Stimulated activated CD8-positive, alpha-beta memory T cell treated with anti-CD3 and anti-CD28 coated beads, Interleukin-2, amount 100 ng/mL, for 1 hour (primary cell): Measurements from ENCODE around the gene GTF2IRD2.
"Not testable (repeated sequence)": the region's sequence is repeated elsewhere in the genome, so short reads cannot be mapped to it uniquely, and the experiment has no call there.

Source experiments
- DNase-seq, 2 donors: peaks; one replicate each; pipeline ENCODE4 v3.0.0-alpha.2; 2020; ENCODE audit warnings: low read depth in 2 of 2

GTF2IRD2 gene

DNA sequence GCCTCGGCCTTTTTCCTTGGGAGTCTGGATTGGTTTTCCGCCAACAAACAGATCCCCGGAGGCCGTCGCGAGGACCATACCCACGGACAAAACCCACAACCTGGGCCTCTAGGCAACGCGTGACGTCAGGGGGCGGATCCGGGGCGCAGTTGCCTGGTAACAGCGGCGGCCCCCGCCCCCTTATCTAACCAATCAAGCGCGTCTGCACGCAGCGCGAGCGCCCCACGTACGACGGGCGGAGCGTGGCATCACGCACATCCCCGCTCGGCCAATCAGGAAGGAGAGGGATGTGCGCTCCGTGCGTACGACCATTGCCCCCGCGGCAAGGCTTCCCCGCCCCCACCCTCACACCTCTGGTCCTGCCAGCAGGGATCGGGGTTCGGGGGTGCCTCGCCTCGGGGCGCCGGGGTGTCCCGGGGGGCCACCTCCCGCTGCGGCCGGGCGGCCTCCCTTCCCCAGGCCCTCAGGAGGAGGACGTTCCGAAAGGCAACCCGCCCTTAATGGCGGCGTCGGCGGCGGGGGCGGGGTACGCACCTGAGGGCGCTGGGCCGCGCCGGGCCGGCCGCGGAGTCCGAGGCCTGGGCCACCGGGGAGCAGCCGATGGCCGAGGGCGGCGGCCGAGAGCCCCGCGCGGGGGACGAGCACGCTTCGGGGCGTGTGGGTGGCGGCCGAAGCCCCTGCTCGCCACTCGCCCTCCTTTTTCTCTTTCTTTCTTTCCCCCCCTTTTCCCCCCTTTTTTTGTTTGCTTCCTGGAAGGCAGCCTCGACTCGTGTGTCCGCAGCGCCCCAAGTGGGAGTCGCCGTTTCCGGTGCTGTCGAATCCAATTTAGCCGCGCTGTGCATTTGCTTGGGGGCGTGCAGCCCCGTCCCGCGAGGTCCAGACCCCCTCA is at the start of gene GTF2IRD2:
Gene GTF2IRD2 (minus strand): TSS at position 773 of the 889 bp plus-strand sequence. CDS start 15,227 bp downstream, outside the sequence.
- not testable (repeated sequence) for DNase-seq

DNA sequence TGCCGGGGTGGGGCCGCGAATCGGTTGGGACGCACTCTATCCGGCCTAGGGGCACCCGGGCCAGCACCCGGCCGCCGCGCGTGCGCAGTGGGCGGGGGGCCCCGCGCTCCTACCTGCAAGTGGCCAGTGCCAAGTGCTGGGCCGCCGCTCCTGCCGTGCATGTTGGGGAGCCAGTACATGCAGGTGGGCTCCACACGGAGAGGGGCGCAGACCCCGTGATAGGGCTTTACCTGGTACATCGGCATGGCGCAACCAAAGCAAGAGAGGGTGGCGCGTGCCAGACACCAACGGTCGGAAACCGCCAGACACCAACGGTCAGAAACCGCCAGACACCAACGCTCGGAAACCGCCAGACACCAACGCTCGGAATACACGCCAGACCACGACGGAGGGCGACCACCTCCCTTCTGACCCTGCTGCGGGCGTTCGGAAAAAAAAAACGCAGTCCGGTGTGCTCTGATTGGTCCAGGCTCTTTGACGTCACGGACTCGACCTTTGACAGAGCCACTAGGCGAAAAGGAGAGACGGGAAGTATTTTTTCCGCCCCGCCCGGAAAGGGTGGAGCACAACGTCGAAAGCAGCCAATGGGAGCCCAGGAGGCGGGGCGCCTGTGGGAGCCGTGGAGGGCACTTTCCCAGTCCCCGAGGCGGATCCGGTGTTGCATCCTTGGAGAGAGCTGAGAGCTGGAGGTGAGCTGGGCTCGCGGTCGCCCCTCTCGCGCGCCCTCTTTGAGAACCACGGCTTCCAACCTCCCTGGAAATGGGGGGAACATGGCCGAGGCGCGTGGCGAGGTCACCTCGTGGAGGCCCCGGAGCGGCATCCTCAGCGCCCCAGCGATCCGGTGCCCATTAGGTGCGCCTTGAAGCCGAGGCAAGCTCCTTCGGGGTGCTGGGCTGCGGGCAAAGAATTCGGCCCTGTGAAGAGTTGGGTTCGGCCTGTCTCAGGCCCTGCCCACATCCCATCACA is 39.0 kb upstream of the GTF2IRD2 start:
- DNase-seq: peak; percentile 52 to 57

DNA sequence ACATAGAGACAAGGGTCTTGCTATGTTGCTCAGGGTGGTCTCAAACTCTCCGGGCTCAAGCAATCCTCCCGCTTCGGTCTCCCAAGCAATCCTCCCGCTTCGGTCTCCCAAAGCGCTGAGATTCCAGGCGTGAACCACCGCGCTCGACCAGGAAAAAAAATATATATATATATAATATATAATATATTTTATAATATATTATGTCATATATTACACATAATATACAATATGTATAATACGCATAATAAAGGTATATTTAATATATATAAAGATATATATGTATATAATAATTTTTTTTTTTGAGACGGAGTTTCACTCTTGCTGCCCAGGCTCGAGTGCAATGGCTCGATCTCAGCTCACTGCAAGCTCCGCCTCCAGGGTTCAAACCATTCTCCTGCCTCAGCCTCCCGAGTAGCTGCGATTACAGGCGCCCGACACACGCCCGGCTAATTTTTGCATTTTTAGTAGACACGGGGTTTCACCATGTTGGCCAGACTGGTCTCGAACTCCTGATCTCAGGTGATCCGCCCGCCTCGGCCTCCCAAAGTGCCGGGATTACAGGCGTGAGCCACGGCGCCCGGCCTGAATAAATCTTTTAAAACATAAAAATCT is 38.2 kb upstream of the GTF2IRD2 start:
- not testable (repeated sequence) for DNase-seq

DNA sequence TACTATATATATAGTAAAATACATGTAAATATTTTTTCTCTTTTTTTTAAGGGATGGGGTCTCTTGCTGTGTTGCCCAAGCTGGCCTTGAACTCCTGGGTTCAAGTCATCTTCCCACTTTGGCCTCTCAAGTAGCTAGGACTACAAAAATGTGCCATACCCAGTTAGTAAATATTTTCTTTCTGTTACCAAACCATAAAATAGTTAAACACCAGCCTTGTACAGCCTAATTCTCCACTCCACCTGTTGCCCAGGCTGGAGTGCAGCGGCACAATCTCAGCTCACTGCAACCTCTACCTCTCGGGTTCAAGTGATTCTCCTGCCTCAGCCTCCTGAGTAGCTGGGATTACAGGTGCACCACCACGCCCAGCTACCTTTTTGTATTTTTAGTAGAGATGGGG is 33.9 kb upstream of the GTF2IRD2 start:
- DNase-seq: not testable (repeated sequence)

DNA sequence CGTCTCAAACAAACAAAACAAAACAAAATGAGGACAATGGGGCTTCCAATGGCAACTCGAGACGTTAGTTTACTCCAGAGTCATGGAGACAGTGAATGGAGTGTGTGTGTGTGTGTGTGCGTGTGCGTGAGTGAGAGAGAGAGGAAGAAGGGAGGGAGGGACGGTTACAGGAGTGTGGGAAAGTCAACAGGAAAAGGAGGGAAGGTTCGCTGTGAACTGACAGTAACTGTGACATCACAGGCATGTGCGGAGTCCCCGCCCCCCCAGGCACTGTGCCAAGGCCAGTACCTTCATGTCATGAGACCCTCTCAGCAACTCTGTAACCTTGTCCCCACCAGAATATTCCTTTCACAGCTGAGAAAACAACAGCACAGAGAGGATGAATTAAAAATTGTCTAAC is 30.7 kb upstream of the GTF2IRD2 start:
- not testable (repeated sequence) for DNase-seq

DNA sequence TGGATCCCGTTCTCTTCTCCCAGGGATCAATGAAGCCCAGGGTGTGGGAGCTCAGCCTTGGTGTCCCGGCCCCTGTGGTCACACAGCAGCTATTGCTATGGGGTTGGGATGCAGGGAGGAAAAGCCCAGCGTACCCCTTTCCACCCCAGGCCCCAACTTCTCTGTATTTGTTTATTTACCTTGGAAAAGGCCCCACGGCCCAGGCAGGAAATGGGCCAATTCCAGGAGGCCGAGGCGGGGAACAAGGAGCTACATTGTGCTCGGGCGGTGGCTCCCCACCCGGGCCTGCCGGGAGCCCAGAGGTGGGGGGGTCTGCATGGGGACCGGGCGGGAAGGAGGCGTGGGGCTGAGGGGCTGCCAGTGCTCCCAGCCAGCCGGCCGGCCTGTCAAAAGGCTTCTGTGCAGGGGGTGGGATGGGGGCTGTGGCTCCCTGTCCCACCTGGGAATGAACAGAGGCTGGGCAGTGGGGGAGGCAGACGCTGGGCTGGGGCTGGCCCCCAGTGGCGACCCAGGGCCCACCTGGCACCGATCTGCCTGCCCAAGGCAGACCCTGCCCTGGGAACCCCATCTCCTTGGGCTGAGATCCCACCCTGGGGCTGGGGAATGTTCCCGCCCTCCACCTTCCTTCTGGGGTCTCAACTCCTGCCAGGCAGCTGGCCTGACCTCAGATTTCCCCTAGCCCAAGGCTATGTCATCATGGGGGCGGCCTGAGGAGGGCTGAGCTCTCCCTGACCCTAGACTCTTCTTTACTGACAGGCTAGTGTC is 23.5 kb upstream of the GTF2IRD2 start:
- not testable (repeated sequence) for DNase-seq

DNA sequence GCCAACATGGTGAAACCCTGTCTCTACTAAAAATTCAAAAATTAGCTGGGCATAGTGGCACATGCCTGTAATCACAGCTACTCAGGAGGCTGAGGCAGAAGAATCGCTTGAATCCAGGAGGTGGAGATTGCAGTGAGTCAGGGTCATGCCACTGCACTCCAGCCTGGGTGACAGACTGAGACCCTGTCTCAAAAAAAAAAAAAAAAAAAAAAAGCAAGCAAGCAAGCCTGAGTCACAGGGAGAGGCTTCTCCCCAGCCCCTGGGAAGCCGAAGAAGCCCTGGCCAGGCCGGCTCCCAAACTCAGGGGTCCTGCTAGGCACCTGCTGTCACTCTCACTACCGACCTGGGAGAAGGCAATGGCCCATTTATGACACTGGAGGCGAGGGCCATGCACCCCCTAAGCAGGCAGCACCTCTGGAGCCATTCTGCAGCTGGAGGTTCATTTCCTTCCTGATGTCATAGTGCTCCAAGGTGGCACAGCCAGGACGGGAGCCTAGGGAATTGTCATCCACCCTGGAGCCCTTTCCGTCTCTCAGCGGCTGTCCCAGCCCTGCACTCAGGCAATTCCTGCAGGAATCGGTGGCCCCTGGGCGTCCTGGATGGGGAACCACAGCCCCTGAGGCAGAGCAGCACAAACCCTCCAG is 22.8 kb upstream of the GTF2IRD2 start:
- not testable (repeated sequence) for DNase-seq

DNA sequence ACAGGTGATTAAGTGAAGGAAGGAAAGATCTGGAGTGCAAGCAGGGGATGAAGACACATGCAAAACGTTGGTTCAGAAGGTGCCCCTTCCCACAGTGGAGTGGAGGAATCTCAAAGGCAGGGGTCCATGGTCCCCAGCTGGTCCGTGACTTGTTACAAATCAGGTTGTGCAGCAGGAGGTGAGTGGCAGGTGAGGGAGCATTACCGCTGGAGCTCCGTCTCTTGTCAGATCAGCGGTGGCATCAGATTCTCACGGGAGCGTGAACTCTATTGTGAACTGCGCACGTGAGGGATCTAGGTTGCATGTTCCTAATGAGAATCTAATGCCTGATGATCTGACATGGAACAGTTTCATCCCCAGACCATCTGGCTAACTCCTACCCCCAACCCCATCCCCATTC is 21.1 kb upstream of the GTF2IRD2 start:
- not testable (repeated sequence) for DNase-seq

DNA sequence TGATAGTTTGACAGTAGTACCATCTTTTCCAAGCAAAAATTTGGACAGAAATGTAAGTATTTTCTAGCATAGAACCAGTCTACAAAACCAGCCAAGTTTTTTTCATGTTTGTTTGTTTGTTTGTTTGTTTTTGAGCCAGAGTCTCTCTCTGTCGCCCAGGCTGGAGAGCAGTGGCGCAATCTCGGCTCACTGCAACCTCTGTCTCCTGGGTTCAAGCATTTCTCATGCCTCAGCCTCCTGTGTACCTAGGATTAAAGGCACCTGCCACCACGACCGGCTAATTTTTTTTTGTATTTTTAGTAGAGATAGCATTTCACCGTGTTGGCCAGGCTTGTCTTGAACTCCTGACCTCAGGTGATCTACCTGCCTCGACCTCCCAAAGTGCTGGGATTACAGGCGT is 14.4 kb upstream of the GTF2IRD2 start:
- not testable (repeated sequence) for DNase-seq

DNA sequence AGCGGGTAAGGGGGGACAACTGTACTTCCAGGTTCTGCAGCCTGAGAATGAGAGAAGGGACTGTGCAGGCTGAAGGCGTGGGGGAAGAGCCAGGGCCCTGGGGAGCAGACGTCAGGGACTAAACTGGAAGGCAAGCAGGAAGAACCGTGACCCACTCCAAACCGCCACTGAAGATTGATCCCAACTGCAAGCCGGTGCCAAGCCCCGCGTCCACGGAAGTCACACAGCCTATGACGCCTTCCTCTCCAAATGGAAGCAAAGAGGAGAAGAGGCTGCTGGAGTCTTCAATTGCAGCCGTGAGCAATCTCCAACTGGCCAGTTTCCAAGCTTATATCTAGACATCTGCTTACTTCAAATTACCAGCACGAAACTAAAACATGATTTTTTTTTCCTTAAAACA is 1.6 kb downstream of the GTF2IRD2 start:
- not testable (repeated sequence) for DNase-seq

DNA sequence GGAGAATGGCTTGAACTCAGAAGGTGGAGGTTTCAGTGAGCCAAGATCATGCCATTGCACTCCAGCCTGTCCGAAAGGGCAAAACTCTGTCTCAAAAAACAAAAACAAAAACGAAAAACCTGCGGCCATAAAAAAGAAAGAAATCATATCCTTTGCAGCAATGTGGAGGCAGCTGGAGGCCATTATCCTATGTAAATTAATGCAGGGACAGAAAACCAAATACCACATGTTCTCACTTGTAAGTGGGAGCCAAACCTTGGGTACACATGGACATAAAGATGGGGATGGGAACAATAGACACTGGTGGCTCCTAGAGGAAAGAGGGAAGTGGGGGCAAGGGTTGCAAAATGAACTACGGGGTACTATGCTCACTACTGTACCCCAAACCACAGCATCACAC is 21.0 kb downstream of the GTF2IRD2 start:
- not testable (repeated sequence) for DNase-seq

DNA sequence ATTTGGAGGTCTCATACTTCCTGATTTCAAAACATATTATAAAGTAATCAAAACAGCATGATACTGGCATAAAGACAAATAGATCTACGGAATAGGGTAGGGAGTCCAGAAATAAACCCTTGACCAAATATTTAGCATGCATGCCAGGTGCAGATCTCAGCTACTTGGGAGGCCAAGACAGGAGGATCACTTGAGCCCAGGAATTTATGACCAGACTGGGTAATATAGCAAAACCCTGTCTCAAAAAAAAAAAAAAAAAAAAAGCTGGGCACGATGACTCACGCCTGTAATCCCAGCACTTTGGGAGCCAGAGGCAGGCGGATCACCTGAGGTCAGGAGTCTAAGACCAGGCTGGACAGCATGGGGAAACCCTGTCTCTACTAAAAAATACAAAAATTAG is 21.4 kb downstream of the GTF2IRD2 start:
- DNase-seq: not testable (repeated sequence)

DNA sequence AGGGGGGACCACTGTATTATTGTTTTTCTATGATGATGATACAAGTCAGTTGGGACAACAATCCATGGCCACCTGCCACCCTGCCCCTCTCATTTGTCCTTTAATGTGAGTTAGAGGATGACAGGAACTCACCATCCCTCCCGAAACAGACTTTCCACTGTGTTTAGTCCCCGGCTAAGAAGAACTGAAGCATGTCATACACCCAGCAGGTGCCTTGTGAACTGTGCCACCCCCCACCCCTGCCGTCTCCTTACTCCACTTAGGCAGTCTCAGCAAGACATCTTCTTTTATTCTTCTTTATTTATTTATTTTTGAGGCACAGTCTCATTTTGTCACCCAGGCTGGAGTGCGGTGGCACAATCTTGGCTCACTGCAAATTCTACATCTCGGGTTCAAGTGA is 30.1 kb downstream of the GTF2IRD2 start:
- not testable (repeated sequence) for DNase-seq

DNA sequence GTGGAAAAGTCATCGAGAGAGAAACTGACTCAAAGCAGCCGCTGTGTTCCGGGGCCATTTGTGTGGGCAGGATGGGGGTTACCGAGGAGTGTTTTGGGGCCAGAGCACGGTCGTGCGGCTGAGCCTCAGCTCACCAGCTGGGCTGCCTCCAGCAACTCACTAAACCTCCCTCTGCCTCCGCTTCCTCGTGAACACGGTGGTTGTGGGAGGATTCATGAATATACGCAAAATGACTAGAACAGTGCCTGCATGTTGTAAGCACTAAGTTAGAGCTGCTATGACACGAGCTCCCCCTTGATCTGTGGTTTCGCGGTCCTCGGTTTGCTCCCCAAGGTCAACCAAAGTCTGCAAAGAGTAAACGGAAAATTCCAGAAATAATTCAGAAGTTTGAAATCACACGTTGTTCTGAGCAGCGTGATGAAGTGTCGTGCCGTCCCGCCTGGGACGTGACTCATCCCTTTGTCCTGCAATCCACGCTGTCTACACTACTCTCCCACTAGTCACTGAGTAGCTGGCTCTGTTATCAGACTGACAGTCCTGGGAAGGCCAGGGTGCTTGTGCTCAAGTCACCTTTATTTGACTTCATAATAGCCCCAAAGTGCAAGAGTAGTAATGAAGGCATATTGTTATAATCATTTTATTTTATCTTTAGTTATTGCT is 31.1 kb downstream of the GTF2IRD2 start:
- not testable (repeated sequence) for DNase-seq

DNA sequence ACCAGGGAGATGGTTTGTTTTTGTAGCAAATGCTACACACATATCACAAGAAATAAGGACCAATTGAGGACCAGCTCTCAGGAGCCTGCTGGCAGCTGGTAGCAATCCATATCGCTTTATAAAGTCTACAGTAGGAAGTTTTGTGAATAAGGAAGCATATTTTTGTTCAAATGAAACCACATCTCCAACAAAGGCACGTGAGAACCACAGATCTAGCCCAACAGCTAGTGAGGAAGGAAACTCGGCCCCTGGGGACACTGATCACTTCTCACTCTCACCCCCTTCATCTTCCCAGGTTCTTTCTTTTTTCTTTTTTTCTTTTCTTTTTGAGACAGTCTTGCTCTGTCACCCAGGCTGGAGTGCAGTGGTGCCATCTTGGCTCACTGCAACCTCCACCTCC is 35.5 kb downstream of the GTF2IRD2 start:
- not testable (repeated sequence) for DNase-seq

DNA sequence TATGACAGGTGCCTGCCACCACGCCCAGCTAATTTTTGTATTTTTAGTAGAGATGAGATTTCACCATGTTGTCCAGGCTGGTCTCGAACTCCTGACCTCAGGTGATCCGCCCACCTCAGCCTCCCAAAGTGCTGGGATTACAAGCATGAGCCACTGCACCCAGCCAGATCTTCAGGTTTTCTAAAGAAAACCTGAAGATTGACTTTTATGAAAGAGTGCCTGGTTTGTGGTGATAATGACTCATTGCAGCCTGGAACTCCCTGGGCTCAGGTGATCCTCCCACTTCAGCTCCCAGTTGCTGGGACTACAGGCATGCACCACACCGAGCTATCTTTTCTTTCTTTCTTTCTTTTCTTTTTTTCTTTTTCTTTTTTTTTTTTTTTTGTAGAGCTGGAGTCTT is 52.8 kb downstream of the GTF2IRD2 start:
- DNase-seq: not testable (repeated sequence)

DNA sequence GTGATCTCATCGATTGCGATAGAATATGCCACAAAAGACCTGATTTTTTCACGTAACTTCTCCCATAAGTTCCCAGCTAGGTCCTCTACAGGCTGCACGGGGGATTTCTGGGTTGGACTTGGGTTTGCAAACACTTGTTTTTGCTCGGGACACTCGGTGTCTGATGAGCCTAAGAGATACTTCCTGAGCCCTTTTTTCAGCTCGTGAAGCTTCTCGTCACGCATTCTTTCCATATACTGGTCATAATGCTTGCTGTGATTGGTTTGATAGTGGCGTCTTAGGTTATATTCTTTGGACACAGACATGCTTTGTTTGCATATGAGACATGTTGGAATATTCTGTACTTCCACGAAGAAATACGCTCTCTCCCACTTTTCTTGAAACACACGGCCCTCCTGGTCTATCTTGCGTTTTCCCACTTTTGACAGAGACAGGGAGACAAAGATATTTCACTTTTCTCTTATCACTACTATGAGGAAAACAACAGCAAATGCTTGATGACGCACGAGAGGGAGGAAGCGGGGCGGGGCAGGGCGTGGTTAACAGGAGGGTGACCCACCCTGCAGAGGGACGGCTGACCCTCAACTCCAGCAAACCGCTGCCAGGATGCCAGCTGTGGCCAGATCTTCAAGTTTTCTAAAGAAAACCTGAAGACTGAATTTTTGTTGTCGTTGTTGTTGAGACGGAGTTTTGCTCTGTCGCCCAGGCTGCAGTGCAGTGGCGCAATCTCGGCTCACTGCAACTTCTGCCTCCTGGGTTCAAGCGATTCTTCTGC is 53.4 kb downstream of the GTF2IRD2 start:
- DNase-seq: not testable (repeated sequence)

DNA sequence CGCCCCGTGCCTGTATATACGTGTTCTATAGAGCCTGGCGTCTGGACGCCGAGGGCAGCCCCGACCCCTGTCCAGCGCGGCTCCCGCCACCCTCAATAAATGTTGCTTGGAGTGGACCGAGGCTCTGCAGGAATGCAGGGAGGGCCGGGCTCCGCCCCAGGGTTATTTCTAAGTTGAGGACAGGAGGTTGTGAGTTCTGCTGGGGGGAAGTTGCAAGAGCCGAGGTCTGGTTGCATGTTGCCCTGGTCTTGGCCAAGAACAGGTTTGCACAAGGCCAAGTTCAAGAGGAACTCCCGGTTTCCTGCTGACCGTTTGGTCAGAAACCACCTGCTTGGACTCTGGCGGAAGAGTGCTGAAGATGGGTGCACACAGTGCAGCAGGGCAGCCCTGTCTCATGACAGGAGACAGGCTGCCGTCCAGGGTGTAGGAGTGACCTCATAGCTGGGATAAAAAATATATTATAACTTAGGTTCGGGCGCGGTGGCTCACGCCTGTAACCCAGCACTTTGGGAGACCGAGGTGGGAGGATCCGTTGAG is 62.1 kb downstream of the GTF2IRD2 start:
- not testable (repeated sequence) for DNase-seq
